Measurements from ENCODE around the gene MYDGF. TPM values are rescaled to one million over a fixed set of nuclear protein-coding genes. Genes with fewer than 3 reads are reported as not detected.

The MYDGF gene
- total RNA-seq, 1 experiment from 2014 or later: 426 TPM

GRCh38 chr19:4662812-4663211 lies 7.3 kb downstream of the MYDGF start:
- Histone ChIP-seq H3K36me3 (ENCODE audit: low read depth, low read length) (peaks cover 55% of the 10 kb centered on the region), H3K9me2 (replicated peaks; ENCODE audit: low read length) (no peaks in the 10 kb centered on the region), H3K9me3 (ENCODE audit: low read length) (no peaks in the 10 kb centered on the region), H2AFZ (ENCODE audit: low read length) (no peak overlapping the region), H3K9ac (ENCODE audit: low read length) (no peak overlapping the region), H3K27ac (ENCODE audit: low read length) (no peak overlapping the region), H3K4me1 (ENCODE audit: insufficient read depth, low read length) (no peaks in the 10 kb centered on the region), H3K4me2 (ENCODE audit: low read length) (no peak overlapping the region), H4K20me1 (ENCODE audit: low read length) (peaks cover 4% of the 10 kb centered on the region), H3F3A (ENCODE audit: low read length, unreplicated experiment) (no peaks in the 10 kb centered on the region), H3K4me3 (ENCODE audit: low read length) (no peak overlapping the region), H3K27me3 (ENCODE audit: low read length) (no peaks in the 10 kb centered on the region), H3K79me2 (ENCODE audit: low read length) (peaks cover 15% of the 10 kb centered on the region)
- BruUV-seq (replicated peaks): no TSS peak
- POLR2A ChIA-PET (ENCODE audit: unreplicated experiment): no interaction called here
- TF ChIP-seq CTCF (conservative IDR thresholded peaks at IDR 0.05; ENCODE audit: low read depth, low read length) (no peak), EZH2 (IDR thresholded peaks at IDR 0.05; ENCODE audit: low read length, unreplicated experiment) (no peak), EZH2phosphoT487 (IDR thresholded peaks at IDR 0.05; ENCODE audit: borderline replicate concordance, low read length) (no peak)
- intact Hi-C loops (cut with micrococcal nuclease): no loop called here
- DNase-seq (no peak), ATAC-seq (no peak)
- CTCF ChIA-PET: interaction anchor here (0.6 kb wide), 1 partner anchor 565 kb away, joined by 5 read pairs; no protein-coding TSS in a partner anchor

GRCh38 chr19:4662020-4662695 lies 8.0 kb downstream of the MYDGF start:
- peaks cover 4% of the 10 kb centered on the region for H4K20me1 ChIP-seq (ENCODE audit: low read length)
- no TSS peak for BruUV-seq (replicated peaks)
- H3K36me3 ChIP-seq (ENCODE audit: low read depth, low read length): peaks cover 56% of the 10 kb centered on the region
- no peak overlapping the region for H3K4me3 ChIP-seq (ENCODE audit: low read length)
- H3F3A ChIP-seq (ENCODE audit: low read length, unreplicated experiment): no peaks in the 10 kb centered on the region
- intact Hi-C loops (cut with micrococcal nuclease): no loop called here
- H3K27me3 ChIP-seq (ENCODE audit: low read length): no peaks in the 10 kb centered on the region
- no peaks in the 10 kb centered on the region for H3K9me2 ChIP-seq (replicated peaks; ENCODE audit: low read length)
- H3K4me2 ChIP-seq (ENCODE audit: low read length): no peak overlapping the region
- H3K9ac ChIP-seq (ENCODE audit: low read length): no peak overlapping the region
- POLR2A ChIA-PET (ENCODE audit: unreplicated experiment): no interaction called here
- H3K4me1 ChIP-seq (ENCODE audit: insufficient read depth, low read length): no peaks in the 10 kb centered on the region
- H3K79me2 ChIP-seq (ENCODE audit: low read length): peaks cover 10% of the 10 kb centered on the region
- H3K27ac ChIP-seq (ENCODE audit: low read length): no peak overlapping the region
- no peak for TF ChIP-seq EZH2 (IDR thresholded peaks at IDR 0.05; ENCODE audit: low read length, unreplicated experiment)
- no peak for TF ChIP-seq CTCF (conservative IDR thresholded peaks at IDR 0.05; ENCODE audit: low read depth, low read length)
- TF ChIP-seq EZH2phosphoT487 (IDR thresholded peaks at IDR 0.05; ENCODE audit: borderline replicate concordance, low read length): no peak
- ATAC-seq (no peak), DNase-seq (no peak)
- no peaks in the 10 kb centered on the region for H3K9me3 ChIP-seq (ENCODE audit: low read length)
- no peak overlapping the region for H2AFZ ChIP-seq (ENCODE audit: low read length)
- CTCF ChIA-PET: interaction anchor here (0.6 kb wide), 1 partner anchor 565 kb away, joined by 5 read pairs; no protein-coding TSS in a partner anchor

GRCh38 chr19:4660993-4661392 lies 9.1 kb downstream of the MYDGF start:
- TF ChIP-seq CTCF (conservative IDR thresholded peaks at IDR 0.05; ENCODE audit: low read depth, low read length) (no peak), EZH2 (IDR thresholded peaks at IDR 0.05; ENCODE audit: low read length, unreplicated experiment) (no peak), EZH2phosphoT487 (IDR thresholded peaks at IDR 0.05; ENCODE audit: borderline replicate concordance, low read length) (no peak)
- H3K4me1 ChIP-seq (ENCODE audit: insufficient read depth, low read length): no peaks in the 10 kb centered on the region
- no peaks in the 10 kb centered on the region for H3F3A ChIP-seq (ENCODE audit: low read length, unreplicated experiment)
- H4K20me1 ChIP-seq (ENCODE audit: low read length): peaks cover 4% of the 10 kb centered on the region
- peaks cover 6% of the 10 kb centered on the region; the same call in 1 of the 2 replicates for H3K79me2 ChIP-seq (ENCODE audit: low read length)
- POLR2A ChIA-PET (ENCODE audit: unreplicated experiment): no interaction called here
- no TSS peak for BruUV-seq (replicated peaks)
- H3K27me3 ChIP-seq (ENCODE audit: low read length): no peaks in the 10 kb centered on the region
- H3K9ac ChIP-seq (ENCODE audit: low read length): no peak overlapping the region
- no peaks in the 10 kb centered on the region for H3K9me3 ChIP-seq (ENCODE audit: low read length)
- no peak overlapping the region for H3K4me3 ChIP-seq (ENCODE audit: low read length)
- peaks cover 59% of the 10 kb centered on the region for H3K36me3 ChIP-seq (ENCODE audit: low read depth, low read length)
- DNase-seq (no peak), ATAC-seq (no peak)
- H3K4me2 ChIP-seq (ENCODE audit: low read length): no peak overlapping the region
- no peak overlapping the region for H3K27ac ChIP-seq (ENCODE audit: low read length)
- no peaks in the 10 kb centered on the region for H3K9me2 ChIP-seq (replicated peaks; ENCODE audit: low read length)
- CTCF ChIA-PET: no interaction called here
- no peak overlapping the region for H2AFZ ChIP-seq (ENCODE audit: low read length)
- intact Hi-C loops (cut with micrococcal nuclease): no loop called here

Measured in PC-3 (cell line).